ENCODE measurements around the gene ANKRD31. TPM values are rescaled to one million over a fixed set of nuclear protein-coding genes. Genes with fewer than 3 reads are reported as not detected.
A peak's percentile ranks its signal among the peaks of the same experiment; 100 is the strongest.

The ANKRD31 gene
- total RNA-seq, 1 experiment from 2014 or later: 0.09 TPM

GRCh38 chr5:75021800-75022199, 214.9 kb downstream of the ANKRD31 start (continued):
- TF ChIP-seq ZNF532 (CRISPR knock-in tag; IDR thresholded peaks at IDR 0.05; ENCODE audit: borderline replicate concordance) (no peak), PRDM15 (CRISPR knock-in tag; IDR thresholded peaks at IDR 0.05) (no peak), E2F1 (CRISPR knock-in tag; IDR thresholded peaks at IDR 0.05) (no peak), AR (CRISPR knock-in tag; IDR thresholded peaks at IDR 0.05) (no peak), AFF4 (CRISPR knock-in tag; IDR thresholded peaks at IDR 0.05; ENCODE audit: borderline replicate concordance) (no peak), ZNF263 (CRISPR knock-in tag; IDR thresholded peaks at IDR 0.05; ENCODE audit: low read depth) (no peak)

GRCh38 chr5:75021219-75021618, 215.5 kb downstream of the ANKRD31 start:
- no peaks in the 10 kb centered on the region for H3K36me3 Mint-ChIP-seq
- H3K27ac Mint-ChIP-seq: no peak overlapping the region
- POLR2A ChIA-PET: no interaction called here
- no peak for TF ChIP-seq ATF3 (CRISPR knock-in tag; conservative IDR thresholded peaks at IDR 0.05)
- peak; percentile 71 for TF ChIP-seq USF2 (CRISPR knock-in tag; IDR thresholded peaks at IDR 0.05)
- no peaks in the 10 kb centered on the region for H3K27me3 Mint-ChIP-seq (ENCODE audit: low read depth)
- peaks cover 18% of the 10 kb centered on the region for H3K4me1 Mint-ChIP-seq
- DNase-seq (ENCODE audit: low spot score) (no peak), ATAC-seq (peak; percentile 66)
- CTCF ChIA-PET: interaction anchor here (0.5 to 1.0 kb wide), 2 partner anchors 12 to 29 kb away, joined by 3 read pairs; no protein-coding TSS in a partner anchor
- H3K9me3 Mint-ChIP-seq: no peaks in the 10 kb centered on the region
- H3K4me3 Mint-ChIP-seq: no peak overlapping the region

Measured in WTC11 (cell line).